Activated CD4-positive, alpha-beta T cell treated with anti-CD3 and anti-CD28 coated beads for 36 hours (primary cell): Measurements from ENCODE around the gene TPRA1. TPM values are rescaled to one million over a fixed set of nuclear protein-coding genes. Genes with fewer than 3 reads are reported as not detected.

Experiments used
- ATAC-seq: fragments of 200-7000 bp; cut with Tn5 transposase; one replicate; pipeline ENCODE4 v1.10.0; 2021; ENCODE audit warnings: mild to moderate bottlenecking, moderate library complexity
- CTCF ChIA-PET: fragments of 350-600 bp; sonication (Branson Sonifier 250); formaldehyde crosslinking; loops from one replicate; lab custom pipeline; 2021; ENCODE audit warnings: antibody characterized with exemption; lab: Charles Lee
- POLR2A ChIA-PET: fragments of 350-600 bp; sonication (Branson Sonifier 250); formaldehyde crosslinking; loops from one replicate; lab custom pipeline; 2021; ENCODE audit warnings: antibody characterized with exemption, inconsistent platforms; lab: Charles Lee
- DNase-seq: peaks from one replicate; pipeline ENCODE4 v3.0.0-alpha.2; 2020
- H3K27ac Mint-ChIP-seq: one replicate; pipeline ENCODE4 v1.8.0; 2021; ENCODE audit warnings: mixed read lengths
- H3K27me3 Mint-ChIP-seq: one replicate; pipeline ENCODE4 v1.8.0; 2021; ENCODE audit warnings: mixed read lengths
- H3K36me3 Mint-ChIP-seq: one replicate; pipeline ENCODE4 v1.8.0; 2021; ENCODE audit warnings: low read depth, mixed read lengths
- H3K4me1 Mint-ChIP-seq: one replicate; pipeline ENCODE4 v1.8.0; 2021; ENCODE audit warnings: mixed read lengths
- H3K4me3 Mint-ChIP-seq: one replicate; pipeline ENCODE4 v1.8.0; 2021; ENCODE audit warnings: mild to moderate bottlenecking, moderate library complexity, mixed read lengths
- H3K9me3 Mint-ChIP-seq: one replicate; pipeline ENCODE4 v1.8.0; 2021; ENCODE audit warnings: low read depth, mixed read lengths
- intact Hi-C, 2 experiments: fragments of 100-400 bp; cut with DNase I in 1 of 2; cut with micrococcal nuclease in 1 of 2; formaldehyde crosslinking; loops; one replicate each; pipeline versions ENCODE4 v1.14.2 to v1.15.1; 2022 to 2024; cut with DNase I, micrococcal nuclease
- total RNA-seq, 2 experiments: library from RNA; stranded (reverse); gene quantifications; one replicate each; pipeline ENCODE4 v1.2.3, GENCODE V29; 2021

Gene TPRA1
- total RNA-seq, 2 experiments from 2014 or later = 22.5 to 24.8 TPM

GRCh38 chr3:127604546-127605165, 14.1 kb upstream of the TPRA1 start:
- Mint-ChIP-seq H3K4me1 (peaks cover 27% of the 10 kb centered on the region), H3K27ac (no peak overlapping the region), H3K27me3 (no peaks in the 10 kb centered on the region), H3K9me3 (no peaks in the 10 kb centered on the region), H3K4me3 (no peak overlapping the region), H3K36me3 (peaks cover 82% of the 10 kb centered on the region)
- ChIA-PET POLR2A (interaction anchor here (0.6 kb wide), 1 partner anchor 15 kb away, joined by 4 read pairs; no protein-coding TSS in a partner anchor), CTCF (no interaction called here)
- intact Hi-C loops = no loop called here
- DNase-seq (no peak), ATAC-seq (no peak)

GRCh38 chr3:127604035-127604434, 13.5 kb upstream of the TPRA1 start:
- no peaks in the 10 kb centered on the region for H3K27me3 Mint-ChIP-seq
- no peak for DNase-seq
- H3K36me3 Mint-ChIP-seq = peaks cover 84% of the 10 kb centered on the region
- H3K4me3 Mint-ChIP-seq = no peak overlapping the region
- ChIA-PET CTCF (no interaction called here), POLR2A (no interaction called here)
- peak overlapping the region; percentile 47 for H3K27ac Mint-ChIP-seq
- intact Hi-C loops = no loop called here
- no peaks in the 10 kb centered on the region for H3K9me3 Mint-ChIP-seq
- no peak for ATAC-seq
- H3K4me1 Mint-ChIP-seq = peaks cover 33% of the 10 kb centered on the region

DNA sequence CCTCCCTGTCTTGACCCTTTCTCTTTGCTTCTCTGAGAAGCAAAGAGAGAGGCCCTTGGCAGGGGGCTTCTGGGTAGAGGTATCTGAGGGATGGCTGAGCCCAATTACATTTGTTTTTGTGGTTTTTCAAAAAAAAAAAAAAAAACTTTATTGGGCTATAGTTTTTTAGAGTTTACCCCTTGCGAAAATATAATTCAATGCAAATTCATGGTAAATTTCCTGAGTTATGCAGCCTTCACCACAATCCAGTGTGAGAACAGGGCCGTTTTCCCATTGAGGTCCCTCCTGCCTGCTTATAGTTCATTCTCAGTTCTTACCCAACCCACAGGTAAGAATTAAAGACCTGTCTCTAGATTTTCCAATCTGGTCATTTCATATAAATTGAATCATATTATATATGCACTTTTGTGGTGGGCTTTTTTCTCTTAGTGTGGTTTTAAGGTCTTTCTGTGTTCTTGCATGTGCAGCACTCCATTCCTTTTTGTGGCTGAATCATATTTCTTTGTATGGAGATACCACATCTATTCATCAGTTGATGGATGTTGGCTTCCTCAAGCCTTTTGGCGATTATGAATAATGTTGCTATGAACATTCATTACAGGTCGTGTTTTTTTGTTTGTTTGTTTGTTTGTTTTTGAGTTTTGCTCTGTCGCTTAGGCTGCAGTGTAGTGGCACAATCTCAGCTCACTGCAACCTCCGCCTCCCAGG, 10.4 kb upstream of the TPRA1 start:
- CTCF ChIA-PET = no interaction called here
- H3K4me3 Mint-ChIP-seq = peak overlapping the region; percentile 80
- no peaks in the 10 kb centered on the region for H3K9me3 Mint-ChIP-seq
- intact Hi-C loops = no loop called here
- H3K27ac Mint-ChIP-seq = peak overlapping the region; percentile 47
- DNase-seq = no peak
- ATAC-seq = no peak
- POLR2A ChIA-PET = no interaction called here
- peaks cover 43% of the 10 kb centered on the region for H3K4me1 Mint-ChIP-seq
- H3K36me3 Mint-ChIP-seq = peaks cover 57% of the 10 kb centered on the region
- no peaks in the 10 kb centered on the region for H3K27me3 Mint-ChIP-seq

- Mint-ChIP-seq H3K36me3 (peaks cover 42% of the 10 kb centered on the region), H3K4me1 (peaks cover 41% of the 10 kb centered on the region), H3K27me3 (no peaks in the 10 kb centered on the region), H3K9me3 (no peaks in the 10 kb centered on the region), H3K4me3 (peak overlapping the region; percentile 80), H3K27ac (peak overlapping the region; percentile 96)
- DNase-seq = no peak
- POLR2A ChIA-PET = interaction anchor here (1.4 to 2.5 kb wide), 3 partner anchors 10 to 24 kb away, joined by 3 to 13 read pairs (median 7); no protein-coding TSS in a partner anchor
- no peak for ATAC-seq
- CTCF ChIA-PET = interaction anchor here (1.1 to 3.0 kb wide), 4 partner anchors 9 to 72 kb away, joined by 3 to 14 read pairs (median 5); partner anchors contain the start of gene TPRA1
- intact Hi-C loops = loop anchor here (1.0 to 10.0 kb wide), 14 partner anchors 9 to 1126 kb away; partner anchors contain the start of genes ABTB1 (in 2 of the 2), SEC61A1 (in 2 of the 2), TPRA1 (in 2 of the 2) and CHCHD6 (in 1 of the 2)
These were observed 8.5 kb upstream of the TPRA1 start for GRCh38 chr3:127598841-127599570.

DNA sequence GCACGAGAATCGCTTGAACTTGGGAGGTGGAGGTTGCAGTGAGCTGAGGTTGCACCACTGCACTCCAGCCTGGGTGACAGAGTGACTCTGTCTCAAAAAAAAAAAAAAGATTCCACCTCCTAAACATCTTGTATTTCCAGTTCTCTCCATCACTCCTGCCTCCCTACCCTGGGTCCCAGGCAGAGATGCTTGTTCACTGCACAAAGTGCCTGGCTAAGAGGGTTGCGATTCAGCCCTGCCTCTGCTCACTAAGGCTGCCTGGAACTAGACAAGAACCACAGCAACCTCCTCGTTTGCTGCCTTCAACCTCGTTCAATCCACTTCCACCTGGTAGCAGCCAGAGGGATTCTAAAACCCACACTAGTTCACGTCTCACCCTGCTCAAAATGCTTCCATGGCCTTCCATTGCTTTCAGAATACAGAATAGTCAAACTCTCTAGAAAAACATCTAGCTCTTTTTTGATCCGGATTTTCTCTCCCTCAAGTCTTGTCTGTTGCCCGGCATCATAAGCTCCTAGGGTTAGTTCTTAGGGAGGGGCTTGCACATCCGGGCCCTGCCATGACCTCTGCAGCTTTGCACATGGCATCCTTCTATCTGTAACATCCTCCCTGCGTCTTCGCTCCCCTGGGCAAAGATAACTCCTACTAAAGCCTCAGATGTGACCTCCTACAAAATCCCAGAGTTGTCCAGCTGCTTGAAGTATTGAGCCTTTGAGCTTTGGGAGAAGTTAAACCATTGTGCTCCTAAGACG, 6.7 kb upstream of the TPRA1 start:
- peaks cover 32% of the 10 kb centered on the region for H3K36me3 Mint-ChIP-seq
- DNase-seq (no peak), ATAC-seq (no peak)
- intact Hi-C loops = loop anchor here (5.0 to 10.0 kb wide), 4 partner anchors 35 to 1128 kb away; partner anchors contain the start of genes RAB7A (in 1 of the 2) and SEC61A1 (in 1 of the 2)
- CTCF ChIA-PET = interaction anchor here (0.5 to 3.0 kb wide), 6 partner anchors 21 to 403 kb away, joined by 3 to 14 read pairs (median 4); no protein-coding TSS in a partner anchor
- peak overlapping the region; percentile 96 for H3K27ac Mint-ChIP-seq
- POLR2A ChIA-PET = interaction anchor here (1.1 to 2.5 kb wide), 5 partner anchors 8 to 32 kb away, joined by 7 to 15 read pairs (median 10); partner anchors contain the start of gene PODXL2
- no peaks in the 10 kb centered on the region for H3K27me3 Mint-ChIP-seq
- H3K4me1 Mint-ChIP-seq = peaks cover 35% of the 10 kb centered on the region
- H3K9me3 Mint-ChIP-seq = no peaks in the 10 kb centered on the region
- H3K4me3 Mint-ChIP-seq = peak overlapping the region; percentile 80

DNA sequence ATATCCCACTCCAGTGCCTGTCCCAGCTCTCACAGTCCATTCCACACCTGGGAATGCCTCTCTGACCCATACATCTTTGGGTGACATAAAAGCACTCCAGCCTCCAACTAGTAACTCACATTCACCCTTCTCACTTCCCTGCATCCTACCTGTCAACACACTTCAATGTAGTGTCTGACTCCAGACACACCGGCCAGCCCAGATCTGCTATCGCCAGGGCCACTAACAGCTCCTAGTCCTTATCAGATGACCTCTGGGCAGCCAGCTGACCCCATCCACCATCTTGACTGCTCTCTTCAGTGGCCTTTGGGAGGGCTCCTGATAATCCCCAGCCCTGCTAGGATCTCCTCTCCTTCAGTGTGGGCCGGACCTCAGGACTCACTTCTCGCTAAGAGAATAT, 4.8 kb upstream of the TPRA1 start:
- no peak overlapping the region for H3K4me3 Mint-ChIP-seq
- ChIA-PET POLR2A (interaction anchor here (0.5 kb wide), 1 partner anchor 304 kb away, joined by 3 read pairs; no protein-coding TSS in a partner anchor), CTCF (no interaction called here)
- H3K4me1 Mint-ChIP-seq = peaks cover 27% of the 10 kb centered on the region
- DNase-seq = no peak
- intact Hi-C loops = loop anchor here (5.0 to 10.0 kb wide), 4 partner anchors 37 to 1129 kb away; partner anchors contain the start of genes RAB7A (in 1 of the 2) and SEC61A1 (in 1 of the 2)
- no peak for ATAC-seq
- H3K27me3 Mint-ChIP-seq = no peaks in the 10 kb centered on the region
- H3K36me3 Mint-ChIP-seq = peaks cover 14% of the 10 kb centered on the region
- no peaks in the 10 kb centered on the region for H3K9me3 Mint-ChIP-seq
- no peak overlapping the region for H3K27ac Mint-ChIP-seq

DNA sequence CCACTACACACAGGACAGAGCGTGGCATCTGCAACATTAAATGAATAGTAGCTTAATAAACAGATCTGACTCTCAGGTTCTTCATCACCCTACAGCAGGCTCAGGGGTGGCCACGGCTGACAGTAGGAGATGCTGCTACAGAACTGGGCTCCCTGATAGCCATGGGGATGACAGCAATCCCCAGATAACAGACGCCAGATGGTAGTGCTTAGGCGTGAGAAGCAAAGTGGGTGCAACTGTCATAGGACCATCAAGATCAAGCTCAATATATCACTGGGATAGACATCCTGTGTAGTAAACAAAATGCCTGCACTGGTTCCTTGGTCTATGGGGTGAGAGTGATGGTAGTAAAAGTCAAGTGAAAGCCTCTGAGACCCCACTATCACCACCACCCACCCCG, 2.6 kb upstream of the TPRA1 start:
- Mint-ChIP-seq H3K27ac (no peak overlapping the region), H3K9me3 (no peaks in the 10 kb centered on the region), H3K4me1 (peaks cover 23% of the 10 kb centered on the region), H3K27me3 (no peaks in the 10 kb centered on the region), H3K36me3 (peaks cover 3% of the 10 kb centered on the region), H3K4me3 (no peak overlapping the region)
- ChIA-PET POLR2A (no interaction called here), CTCF (no interaction called here)
- intact Hi-C loops = loop anchor here (10.0 kb wide), 2 partner anchors 462 to 1132 kb away; partner anchors contain the start of genes RAB7A (in 1 of the 2) and SEC61A1 (in 1 of the 2)
- DNase-seq (no peak), ATAC-seq (no peak)

DNA sequence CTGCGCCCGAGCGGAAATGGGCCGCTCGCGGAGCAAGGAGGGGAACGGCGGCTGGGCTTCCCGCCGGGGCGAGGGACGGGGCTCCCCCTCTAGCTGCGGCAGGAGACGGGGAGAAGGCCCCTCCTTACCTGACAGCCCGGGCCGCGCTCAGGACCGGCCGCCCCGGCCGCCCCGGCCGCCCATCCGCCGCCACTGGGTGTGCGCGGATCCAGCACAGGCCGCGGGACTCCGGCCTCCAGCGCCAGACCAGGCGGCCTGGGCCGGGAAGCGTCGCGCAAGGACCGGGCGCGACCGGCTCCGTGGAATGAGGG, 296 bp downstream of the TPRA1 start:
- DNase-seq (peak; percentile 57), ATAC-seq (peak; percentile 24)
- POLR2A ChIA-PET = interaction anchor here (0.6 to 2.1 kb wide), 4 partner anchors 8 to 15 kb away, joined by 4 to 13 read pairs (median 4); partner anchors contain the start of gene MCM2
- Mint-ChIP-seq H3K4me1 (peaks cover 27% of the 10 kb centered on the region), H3K27ac (peak overlapping the region; percentile 96), H3K27me3 (no peaks in the 10 kb centered on the region), H3K9me3 (no peaks in the 10 kb centered on the region), H3K36me3 (peaks cover 5% of the 10 kb centered on the region), H3K4me3 (peak overlapping the region; percentile 78)
- CTCF ChIA-PET = interaction anchor here (0.6 to 1.6 kb wide), 4 partner anchors 9 to 464 kb away, joined by 3 to 5 read pairs (median 3); no protein-coding TSS in a partner anchor
- intact Hi-C loops = loop anchor here (1.0 to 10.0 kb wide), 14 partner anchors 8 to 1673 kb away; partner anchors contain the start of genes ABTB1 (in 2 of the 2), MCM2 (in 2 of the 2), SEC61A1 (in 2 of the 2) and CHCHD6 (in 1 of the 2)

GRCh38 chr3:127589600-127590281, 792 bp downstream of the TPRA1 start:
- ChIA-PET POLR2A (interaction anchor here (0.6 to 2.1 kb wide), 4 partner anchors 9 to 21 kb away, joined by 3 to 13 read pairs (median 4); partner anchors contain the start of gene MCM2), CTCF (interaction anchor here (0.6 to 2.4 kb wide), 4 partner anchors 10 to 464 kb away, joined by 3 to 10 read pairs (median 3); no protein-coding TSS in a partner anchor)
- intact Hi-C loops = loop anchor here (1.0 to 10.0 kb wide), 14 partner anchors 9 to 1673 kb away; partner anchors contain the start of genes ABTB1 (in 2 of the 2), MCM2 (in 2 of the 2), SEC61A1 (in 2 of the 2) and CHCHD6 (in 1 of the 2)
- ATAC-seq (no peak), DNase-seq (peak; percentile 41)
- H3K4me1 Mint-ChIP-seq = peaks cover 29% of the 10 kb centered on the region
- H3K4me3 Mint-ChIP-seq = peak overlapping the region; percentile 84
- peak overlapping the region; percentile 63 for H3K27ac Mint-ChIP-seq
- no peaks in the 10 kb centered on the region for H3K27me3 Mint-ChIP-seq
- peaks cover 5% of the 10 kb centered on the region for H3K36me3 Mint-ChIP-seq
- H3K9me3 Mint-ChIP-seq = no peaks in the 10 kb centered on the region
